Pons (tissue), 1 donor: ENCODE measurements around the gene HSFX1.

Source experiments
- DNase-seq: peaks from one replicate; pipeline ENCODE4 v3.0.0-alpha.2; 2016; ENCODE audit warnings: low spot score

Gene HSFX1

DNA sequence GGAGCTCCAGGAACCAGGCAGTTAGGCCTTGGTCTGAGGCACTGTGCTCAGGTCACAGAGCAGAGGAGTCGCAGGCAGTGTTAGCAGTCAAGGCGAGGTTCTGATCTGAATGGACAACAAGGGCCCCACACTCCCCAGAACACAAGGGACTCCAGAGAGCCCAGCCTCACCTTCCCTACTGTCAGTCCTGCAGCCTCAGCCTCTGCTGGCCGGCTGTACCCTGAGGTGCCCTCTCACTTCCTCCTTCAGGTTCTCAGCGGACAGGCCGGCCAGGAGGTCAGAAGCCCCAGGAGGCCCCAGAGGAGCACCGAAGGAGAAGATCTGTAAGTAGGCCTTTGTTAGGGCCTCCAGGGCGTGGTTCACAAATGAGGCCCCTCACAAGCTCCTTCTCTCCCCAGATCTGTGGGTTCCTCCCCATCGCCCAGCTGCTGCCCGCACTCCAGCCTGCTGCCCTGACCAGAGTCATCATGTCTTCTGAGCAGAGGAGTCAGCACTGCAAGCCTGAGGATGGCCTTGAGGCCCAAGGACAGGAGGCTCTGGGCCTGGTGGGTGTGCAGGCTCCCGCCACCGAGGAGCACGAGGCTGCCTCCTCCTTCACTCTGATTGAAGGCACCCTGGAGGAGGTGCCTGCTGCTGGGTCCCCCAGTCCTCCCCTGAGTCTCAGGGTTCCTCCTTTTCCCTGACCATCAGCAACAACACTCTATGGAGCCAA is 34.0 kb downstream of the HSFX1 start:
- no peak for DNase-seq

DNA sequence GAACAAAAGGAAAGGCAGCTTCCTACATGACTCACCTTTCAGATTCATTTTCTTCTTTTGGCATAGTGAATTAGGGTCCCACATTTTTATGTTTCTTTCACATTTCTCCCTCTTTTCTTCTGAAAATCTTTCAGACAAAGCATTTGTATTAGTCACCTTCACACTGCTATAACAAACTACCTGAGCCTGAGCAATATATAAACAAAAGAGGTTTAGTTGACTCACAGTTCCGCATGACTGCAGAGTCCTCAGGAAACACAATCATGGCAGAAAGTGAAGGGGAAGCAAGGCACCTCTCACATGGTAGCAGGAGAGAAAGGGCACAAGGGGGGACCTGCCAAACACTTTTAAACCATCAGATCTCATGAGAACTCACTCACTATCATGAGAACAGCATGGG is 44.8 kb downstream of the HSFX1 start:
- DNase-seq = no peak

GRCh38 chrX:149819371-149819770 is 45.5 kb downstream of the HSFX1 start:
- DNase-seq = no peak

DNA sequence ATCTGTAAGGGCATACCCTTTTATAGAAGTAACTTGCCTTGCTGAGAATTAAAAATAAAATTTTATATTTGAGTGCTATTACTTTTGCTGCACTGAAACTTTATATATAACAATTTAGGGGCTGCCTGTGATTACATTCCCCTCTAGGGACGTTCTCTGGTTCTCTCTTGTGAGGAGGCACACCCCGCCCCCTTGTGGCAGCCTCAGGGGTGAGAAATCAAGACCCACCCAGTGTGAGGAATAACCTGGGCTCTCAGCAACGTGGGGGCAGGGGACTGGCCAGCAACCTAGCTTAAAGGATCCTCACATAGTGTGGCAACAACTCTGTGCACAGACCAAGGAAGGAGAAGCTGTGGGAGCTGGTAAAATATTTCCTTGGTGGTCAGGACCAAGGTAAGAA is 51.6 kb downstream of the HSFX1 start:
- no peak for DNase-seq
